Cardiac septum (tissue), 1 donor: Measurements from ENCODE around the gene SMARCA4. TPM values are rescaled to one million over a fixed set of nuclear protein-coding genes. Genes with fewer than 3 reads are reported as not detected.
A peak's percentile ranks its signal among the peaks of the same experiment; 100 is the strongest.
"Not testable (repeated sequence)": the region's sequence is repeated elsewhere in the genome, so short reads cannot be mapped to it uniquely, and the experiment has no call there.

Experiments used
- DNase-seq: peaks from one replicate; pipeline ENCODE4 v3.0.0-alpha.2; 2020; ENCODE audit warnings: low spot score
- intact Hi-C: fragments of 100-400 bp; cut with DNase I; formaldehyde crosslinking; loops from one replicate; pipeline ENCODE4 v1.14.0; 2022
- total RNA-seq: library from RNA; stranded (reverse); fragmentation: NEBNext Ultra II Directional; extraction: Animal tissue kit (Norgen Biotek cat#: 25700); gene quantifications from one replicate; pipeline ENCODE4 v1.2.1, GENCODE V29; 2021
- donor health status: DM: no; HTN: no; CAD: no.

Gene SMARCA4
- total RNA-seq, 1 donor from 2014 or later = 52.2 TPM

DNA sequence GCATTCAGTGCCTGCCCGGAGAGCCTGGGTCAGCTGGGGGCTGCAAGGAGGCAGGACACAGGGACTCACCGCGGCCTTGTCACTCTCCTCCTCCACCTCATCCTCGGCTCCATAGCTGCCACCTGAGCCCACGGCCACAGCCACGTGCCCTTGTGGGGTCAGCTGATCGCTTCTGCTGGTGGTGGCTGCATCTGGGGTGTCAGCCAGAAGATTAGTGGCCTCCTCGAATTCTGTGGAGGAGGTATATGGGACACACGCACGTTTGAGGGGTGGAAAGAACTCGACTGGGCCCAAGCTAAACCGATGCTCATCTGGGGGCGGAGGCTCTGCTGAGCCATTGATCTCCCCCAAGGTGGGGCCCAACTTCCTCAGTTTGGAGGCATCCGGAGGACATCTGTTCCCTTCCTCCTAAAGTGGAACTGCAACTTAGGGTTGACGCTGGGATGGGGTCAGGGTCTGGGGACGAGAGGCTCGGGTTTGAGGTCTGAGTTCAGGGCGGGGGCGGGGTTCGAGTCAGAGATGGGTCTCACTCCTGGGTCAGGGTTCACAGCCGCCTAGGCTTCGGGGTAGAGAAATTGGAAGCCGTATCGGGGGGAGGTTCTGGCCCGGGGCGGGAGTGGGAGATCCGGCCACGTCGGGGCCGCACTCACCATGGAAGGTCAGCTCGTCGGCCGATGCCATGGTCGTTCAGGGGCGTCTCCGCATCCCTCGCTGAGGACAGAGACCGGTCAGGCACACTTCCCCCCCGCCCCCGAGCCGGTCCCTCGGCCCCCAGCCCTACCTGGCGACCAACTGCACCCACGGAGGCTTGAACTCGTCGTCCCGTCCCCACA, 32.9 kb upstream of the SMARCA4 start:
- intact Hi-C loops = loop anchor here (2.0 kb wide), 2 partner anchors 33 to 55 kb away; partner anchors contain the start of gene SMARCA4
- no peak for DNase-seq

DNA sequence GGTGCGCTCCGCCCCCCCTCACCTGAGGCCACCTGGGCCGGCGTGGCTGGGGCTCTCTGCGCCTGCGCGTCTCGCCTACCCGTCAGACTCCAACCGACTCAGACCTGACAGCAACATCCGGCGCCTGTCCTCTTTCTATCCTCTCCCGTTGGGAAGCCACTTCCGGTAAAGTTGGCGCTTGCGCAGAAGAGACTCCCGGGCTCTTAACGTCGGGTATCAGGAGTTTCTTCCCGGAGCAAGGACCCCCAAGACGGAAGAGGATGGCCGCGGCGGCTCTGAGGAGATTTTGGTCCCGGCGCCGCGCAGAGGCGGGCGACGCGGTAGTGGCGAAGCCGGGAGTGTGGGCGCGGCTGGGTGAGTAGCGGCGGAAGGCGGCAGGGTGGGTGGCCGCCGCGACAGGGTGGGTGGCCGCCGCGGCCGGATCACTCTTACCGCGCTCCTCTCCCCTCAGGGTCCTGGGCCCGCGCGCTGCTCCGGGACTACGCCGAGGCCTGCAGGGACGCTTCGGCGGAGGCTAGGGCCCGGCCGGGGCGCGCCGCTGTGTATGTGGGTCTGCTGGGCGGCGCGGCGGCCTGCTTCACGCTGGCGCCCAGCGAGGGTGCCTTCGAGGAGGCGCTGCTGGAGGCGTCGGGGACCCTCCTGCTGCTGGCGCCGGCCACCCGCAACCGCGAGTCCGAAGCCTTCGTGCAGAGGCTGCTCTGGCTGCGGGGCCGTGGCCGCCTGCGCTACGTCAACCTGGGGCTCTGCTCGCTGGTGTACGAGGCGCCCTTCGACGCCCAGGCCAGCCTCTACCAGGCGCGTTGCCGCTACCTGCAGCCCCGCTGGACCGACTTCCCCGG, 32.0 kb upstream of the SMARCA4 start, which contains the start of the genes TIMM29 and YIPF2:
TSS of gene TIMM29 (plus strand) at position 249 of the 839 bp plus-strand sequence. CDS start at position 261, 12 bp downstream.
TSS of gene YIPF2 (minus strand) at position 77 of the 839 bp plus-strand sequence. CDS start 229 bp downstream, outside the sequence.
- intact Hi-C loops = loop anchor here (2.0 kb wide), 2 partner anchors 32 to 56 kb away; partner anchors contain the start of gene SMARCA4
- DNase-seq = peak; percentile 98

DNA sequence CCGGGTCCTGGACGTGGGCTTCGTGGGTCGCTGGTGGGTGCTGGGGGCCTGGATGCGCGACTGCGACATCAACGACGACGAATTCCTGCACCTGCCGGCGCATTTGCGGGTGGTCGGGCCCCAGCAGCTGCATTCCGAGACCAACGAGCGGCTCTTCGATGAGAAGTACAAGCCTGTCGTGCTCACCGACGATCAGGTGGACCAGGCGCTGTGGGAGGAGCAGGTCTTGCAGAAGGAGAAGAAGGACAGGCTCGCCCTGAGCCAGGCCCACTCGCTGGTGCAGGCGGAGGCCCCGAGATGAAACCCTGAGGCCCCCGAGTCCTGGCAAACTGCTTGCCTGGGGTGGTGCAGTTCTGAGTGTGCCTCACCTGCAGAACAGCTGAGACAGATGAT, 31.4 kb upstream of the SMARCA4 start:
- intact Hi-C loops = loop anchor here (2.0 kb wide), 2 partner anchors 31 to 57 kb away; partner anchors contain the start of gene SMARCA4
- no peak for DNase-seq

DNA sequence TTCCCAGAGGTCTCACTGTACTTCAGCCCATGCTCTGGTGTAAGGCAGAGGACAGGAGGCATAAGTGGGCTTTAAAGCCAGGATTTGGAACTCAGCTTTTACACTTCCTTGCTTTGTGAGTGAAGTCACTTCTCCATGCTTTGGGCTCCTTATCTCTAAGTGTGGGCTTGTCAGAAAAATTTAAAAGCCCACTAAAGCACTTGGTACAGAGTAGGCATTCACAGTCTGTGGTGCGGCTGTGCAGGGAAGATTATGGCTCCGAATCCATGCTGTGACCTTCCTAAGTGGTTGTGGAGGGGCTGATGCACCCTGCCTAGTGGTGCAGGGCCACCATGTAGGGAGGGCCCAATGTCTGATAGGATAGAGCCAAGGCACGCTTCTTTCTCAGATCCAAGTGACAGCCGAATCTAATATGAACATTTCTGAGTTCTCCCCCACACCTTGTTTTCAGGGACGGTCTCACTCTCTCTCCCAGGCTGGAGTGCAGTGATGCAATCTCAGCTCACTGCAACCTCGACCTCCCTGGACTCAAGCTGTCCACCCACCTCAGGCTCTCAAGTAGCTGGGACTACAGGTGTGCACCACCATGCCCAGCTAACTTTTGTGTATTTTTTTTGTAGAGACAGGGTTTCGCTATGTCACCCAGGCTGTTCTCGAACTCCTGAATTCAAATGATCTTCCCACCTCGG, 25.3 kb upstream of the SMARCA4 start:
- intact Hi-C loops = loop anchor here (5.0 kb wide), 1 partner anchor 192 kb away; no protein-coding TSS in a partner anchor
- no peak for DNase-seq

DNA sequence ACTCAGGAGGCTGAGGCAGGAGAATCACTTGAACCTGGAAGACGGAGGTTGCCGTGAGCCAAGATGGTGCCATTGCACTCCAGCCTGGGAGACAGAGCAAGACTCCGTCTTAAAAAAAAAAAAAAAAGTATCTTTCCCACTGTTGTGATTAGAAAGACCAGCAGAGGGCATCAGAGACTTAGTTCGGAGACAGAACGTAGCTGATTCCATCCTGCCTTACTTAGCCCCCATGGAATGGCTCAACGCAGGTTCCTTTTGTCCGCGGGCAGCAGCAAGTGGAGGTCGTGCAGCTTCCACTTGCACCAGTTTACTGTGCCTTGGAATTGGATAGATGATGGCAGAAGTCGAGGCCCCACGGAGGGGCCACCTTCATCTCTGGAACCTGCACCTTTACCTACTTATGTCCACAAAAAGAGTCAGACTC, 24.2 kb upstream of the SMARCA4 start:
- no peak for DNase-seq
- intact Hi-C loops = loop anchor here (5.0 kb wide), 1 partner anchor 191 kb away; no protein-coding TSS in a partner anchor

DNA sequence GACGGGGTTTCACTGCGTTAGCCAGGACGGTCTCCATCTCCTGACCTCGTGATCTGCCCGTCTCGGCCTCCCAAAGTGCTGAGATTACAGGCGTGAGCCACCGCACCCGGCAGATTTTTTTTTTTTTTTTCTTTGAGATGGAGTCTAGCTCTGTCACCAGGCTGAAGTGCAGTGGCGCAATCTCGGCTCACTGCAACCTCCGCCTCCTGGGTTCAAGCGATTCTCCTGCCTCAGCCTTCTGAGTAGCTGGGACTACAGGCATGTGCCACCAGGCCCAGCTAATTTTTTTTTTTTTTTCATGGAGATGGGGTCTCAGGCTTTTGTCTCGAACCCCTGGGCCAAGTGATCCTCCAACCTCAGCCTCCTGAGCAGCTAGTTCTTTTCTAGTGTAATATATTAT, 19.2 kb upstream of the SMARCA4 start:
- intact Hi-C loops, DNase-seq: not testable (repeated sequence)

DNA sequence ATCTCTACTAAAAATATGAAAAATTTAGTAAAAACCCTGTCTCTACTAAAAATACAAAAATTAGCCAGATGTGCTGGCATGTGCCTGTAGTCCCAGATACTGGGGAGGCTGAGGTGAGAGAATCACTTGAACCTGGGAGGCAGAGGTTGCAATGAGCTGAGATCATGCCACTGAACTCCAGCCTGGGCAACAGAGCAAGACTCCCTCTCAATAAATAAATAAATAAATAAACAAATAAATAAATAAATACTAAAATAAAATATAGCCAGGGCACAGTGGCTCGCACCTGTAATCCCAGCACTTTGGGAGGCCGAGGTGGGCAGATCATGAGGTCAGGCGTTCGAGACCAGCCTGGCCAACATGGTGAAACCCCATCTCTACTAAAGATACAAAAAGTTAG, 17.4 kb upstream of the SMARCA4 start:
- DNase-seq, intact Hi-C loops: not testable (repeated sequence)

DNA sequence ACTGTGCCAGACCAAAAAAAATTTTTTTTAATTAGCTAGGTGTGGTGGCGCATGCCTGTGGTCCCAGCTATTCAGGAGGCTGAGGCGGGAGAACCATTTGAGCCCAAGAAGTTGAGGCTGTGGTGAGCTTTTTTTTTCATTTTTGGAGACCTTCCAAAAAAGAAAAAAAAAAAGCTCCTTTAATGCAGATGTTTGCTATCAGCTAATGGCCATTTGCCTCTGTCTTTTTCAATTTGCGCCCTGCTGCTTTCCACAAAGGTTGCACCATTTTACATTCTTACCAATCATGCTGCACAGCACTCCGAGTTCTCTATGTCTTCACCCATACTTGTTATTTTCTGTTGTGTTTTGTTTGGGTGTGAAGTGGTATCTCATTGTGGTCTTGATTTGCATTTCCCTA, 15.6 kb upstream of the SMARCA4 start:
- intact Hi-C loops = no loop called here
- no peak for DNase-seq

DNA sequence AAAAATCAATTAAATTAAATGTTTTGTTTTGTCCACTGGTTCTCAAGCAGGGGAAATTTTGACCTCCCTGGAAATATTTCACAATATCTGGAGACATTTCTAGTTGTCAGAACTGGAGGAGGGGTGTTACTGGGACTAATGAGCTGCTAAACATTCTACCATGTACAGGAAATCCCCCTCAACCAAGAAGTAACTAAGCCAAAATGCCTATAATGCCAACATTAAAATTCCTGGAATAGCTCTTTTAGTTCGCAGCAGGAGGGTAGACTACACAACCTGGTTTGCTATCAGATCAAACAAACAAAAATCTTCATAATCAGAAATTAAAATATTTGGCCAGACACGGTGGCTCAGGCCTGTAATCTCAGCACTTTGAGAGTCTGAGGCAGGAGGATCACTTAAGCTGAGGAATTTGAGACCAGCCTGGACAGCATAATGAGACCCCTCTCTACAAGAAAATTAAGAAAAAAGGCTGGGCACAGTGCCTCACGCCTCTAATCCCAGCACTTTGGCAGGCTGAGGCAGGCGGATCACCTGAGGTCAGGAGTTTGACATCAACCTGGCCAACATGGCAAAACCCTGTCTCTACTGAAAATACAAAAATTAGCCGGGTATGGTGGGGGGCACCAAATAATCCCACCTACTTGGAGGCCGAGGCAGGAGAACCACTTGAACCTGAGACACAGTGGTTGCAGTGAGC, 13.7 kb upstream of the SMARCA4 start:
- intact Hi-C loops = no loop called here
- DNase-seq = no peak

DNA sequence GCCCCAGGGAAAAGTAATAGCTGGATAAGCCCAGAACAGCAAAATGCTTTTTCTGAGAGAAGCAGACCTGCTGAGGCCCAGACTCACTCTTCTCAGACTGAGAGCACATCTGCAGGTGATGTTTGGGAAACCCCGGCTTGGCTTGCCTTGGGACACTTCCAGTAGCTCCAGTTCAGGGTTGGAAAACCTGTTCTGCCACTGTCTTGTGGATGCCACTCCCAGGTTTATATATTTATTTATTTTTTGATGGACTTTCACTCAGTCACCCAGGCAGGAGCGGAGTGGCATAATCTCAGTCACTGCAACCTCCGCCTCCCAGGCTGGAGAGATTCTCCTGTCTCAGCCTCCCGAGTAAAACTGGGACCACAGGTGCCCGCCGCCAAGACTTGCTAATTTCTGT, 8.0 kb upstream of the SMARCA4 start:
- intact Hi-C loops = no loop called here
- DNase-seq = no peak

DNA sequence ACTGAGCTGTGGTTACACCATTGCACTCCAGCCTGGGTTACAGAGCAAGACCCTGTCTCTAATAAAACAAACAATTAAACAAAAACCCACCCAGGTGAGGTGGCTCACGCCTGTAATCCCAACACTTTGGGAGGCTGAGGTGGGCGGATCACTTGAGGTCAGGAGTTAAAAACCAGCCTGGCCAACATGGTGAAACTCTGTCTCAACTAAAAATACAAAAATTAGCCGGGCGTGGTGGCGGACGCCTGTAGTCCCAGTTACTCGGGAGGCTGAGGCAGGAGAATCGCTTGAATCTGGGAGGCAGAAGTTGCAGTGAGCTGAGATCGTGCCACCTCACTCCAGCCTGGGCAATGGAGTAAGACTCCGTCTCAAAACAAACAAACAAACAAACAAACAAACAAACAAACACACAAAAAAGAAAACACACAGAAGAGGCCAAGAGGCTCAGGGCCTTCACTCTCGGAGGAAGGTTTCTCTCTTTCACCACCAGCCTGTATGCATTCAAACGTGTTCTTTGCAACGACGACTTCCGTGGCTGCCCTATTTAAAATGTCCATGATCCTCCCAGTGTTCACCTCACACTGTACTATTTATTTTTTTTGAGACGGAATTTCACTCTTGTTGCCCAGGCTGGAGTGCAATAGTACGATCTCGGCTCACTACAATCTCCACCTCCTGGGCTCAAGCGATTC, 1.4 kb upstream of the SMARCA4 start:
- intact Hi-C loops, DNase-seq: not testable (repeated sequence)

DNA sequence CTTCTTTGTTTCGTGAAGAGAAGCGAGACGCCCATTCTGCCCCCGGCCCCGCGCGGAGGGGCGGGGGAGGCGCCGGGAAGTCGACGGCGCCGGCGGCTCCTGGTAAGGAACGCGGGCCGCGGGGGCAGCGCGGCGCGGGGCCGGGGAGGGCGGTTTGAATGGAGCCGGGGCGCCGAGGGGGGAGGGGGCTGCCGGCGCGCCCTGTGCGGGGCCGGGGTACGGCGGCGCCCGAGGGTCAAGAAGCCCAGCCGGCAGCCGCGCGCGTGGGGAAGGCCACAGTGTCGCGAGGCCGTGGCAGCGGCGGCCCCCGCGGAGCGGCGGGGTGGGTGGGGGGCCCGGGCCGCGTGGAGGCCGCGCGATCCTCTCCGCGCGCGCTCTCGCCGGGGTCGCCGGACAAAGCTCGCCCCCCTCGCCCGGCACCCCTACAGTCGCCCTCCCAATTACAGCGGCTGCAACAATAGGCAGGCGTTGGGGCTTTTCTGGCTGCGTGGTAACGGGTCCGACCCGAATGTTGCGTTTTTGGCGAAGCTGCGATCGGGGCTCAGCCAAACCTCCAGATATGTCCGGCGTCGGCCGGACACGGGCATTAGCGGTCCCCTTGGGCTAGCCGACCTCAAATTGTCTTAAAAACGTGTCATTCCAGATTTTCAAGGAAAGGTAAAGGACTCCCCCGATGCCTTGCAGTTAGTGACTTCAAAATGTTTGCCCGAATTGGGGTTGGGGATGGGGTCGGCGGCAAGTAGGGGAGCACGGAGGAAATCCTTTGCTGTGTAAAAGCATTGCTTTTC, 437 bp downstream of the SMARCA4 start:
- intact Hi-C loops = loop anchor here (2.0 kb wide), 1 partner anchor 32 kb away; the partner anchor contains the start of genes TIMM29 and YIPF2
- peak; percentile 84 for DNase-seq

DNA sequence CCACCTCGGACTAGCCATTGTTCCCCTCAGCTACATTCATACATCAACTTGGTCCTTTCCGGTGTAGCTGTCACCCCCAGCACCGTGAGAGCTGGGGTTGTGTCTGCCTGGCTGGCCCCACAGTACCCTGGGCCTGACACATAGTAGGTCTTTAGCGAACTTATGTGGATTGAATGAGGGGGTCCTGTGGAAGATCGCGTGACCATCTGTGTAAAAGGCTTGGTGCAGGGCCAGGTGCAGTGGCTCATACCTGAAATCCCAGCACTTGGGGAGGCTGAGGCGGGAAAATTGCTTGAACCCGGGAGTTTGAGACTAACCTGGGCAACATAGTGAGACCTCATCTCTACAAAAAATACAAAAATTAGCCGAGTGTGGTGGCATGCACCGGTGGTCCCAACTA, 2.0 kb downstream of the SMARCA4 start:
- intact Hi-C loops = no loop called here
- DNase-seq = no peak

DNA sequence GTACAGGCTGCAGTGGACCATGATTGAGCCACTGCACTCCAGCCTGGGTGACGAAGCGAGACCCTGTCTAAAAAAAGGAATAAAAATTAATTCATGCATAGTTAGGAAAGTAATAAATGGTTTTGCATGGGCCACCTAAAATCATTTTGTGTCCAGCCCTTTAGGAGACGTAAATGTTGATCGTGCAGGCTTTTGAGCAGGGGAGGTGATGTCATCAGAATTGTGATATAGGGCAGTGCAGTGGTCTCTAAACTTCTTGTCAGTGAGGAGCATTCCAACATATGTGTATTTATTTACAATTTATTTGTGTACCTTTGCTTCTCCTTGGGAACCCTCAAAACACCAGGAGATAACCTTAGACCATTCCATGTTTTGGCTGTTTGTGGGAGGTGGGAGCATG, 3.0 kb downstream of the SMARCA4 start:
- intact Hi-C loops = no loop called here
- DNase-seq = no peak

DNA sequence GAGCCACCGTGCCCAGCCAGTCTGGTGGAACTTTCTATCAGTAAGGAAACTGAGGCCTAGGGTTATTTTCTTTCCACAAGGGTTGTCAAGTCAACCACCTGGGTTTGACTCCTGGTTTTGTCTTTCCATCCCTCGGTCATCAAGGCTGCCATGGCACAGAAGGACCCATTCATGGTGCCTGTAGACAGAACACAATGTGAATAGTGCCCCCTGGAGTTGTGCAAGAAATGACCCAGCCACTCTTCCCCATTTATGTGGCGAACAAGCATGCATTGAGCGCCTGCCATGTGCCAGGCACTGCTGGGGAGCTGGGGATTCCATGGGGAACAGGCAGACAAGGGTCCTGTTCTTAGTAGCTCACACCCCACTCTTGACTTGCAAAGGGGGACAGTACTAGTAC, 4.1 kb downstream of the SMARCA4 start:
- DNase-seq = no peak
- intact Hi-C loops = no loop called here

DNA sequence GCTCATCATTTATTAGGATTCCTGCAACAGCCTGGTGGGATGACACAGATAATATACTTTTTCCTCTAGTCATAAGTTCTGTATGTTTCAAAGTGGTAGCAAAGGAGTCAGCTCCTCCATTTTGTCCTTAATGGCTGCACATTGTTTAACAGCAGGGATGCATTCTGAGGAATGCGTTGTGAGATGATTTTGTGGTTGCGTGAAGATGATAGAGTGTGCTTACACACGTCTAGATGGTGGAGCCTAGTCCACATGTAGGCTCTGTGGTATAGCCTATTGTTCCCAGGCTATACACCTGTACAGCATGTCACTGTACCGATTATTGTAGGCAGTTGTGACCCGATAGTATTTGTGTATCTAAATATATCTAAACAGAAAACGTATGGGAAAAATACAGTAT, 4.6 kb downstream of the SMARCA4 start:
- intact Hi-C loops = no loop called here
- no peak for DNase-seq

DNA sequence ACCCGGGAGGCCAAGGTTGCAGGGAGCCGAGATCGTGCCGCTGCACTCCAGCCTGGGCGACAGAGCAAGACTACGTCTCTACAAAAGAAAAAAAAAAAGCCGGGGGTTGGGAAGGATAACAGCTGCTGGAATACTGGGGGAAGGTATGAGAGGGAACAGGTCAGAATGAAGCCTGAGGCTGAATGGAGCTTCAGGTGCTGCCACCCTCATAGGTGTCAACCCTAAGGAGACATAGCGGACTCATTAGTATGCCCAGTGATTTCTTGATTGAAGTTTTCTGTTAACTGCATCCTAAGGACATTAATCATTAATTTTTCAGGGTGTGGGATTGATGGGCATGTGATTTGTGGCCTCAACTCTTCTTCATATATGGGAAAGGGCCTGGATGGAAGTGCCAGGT, 6.0 kb downstream of the SMARCA4 start:
- DNase-seq = no peak

More for the DNA sequence above, 6.0 kb downstream of the SMARCA4 start:
- intact Hi-C loops = no loop called here
